GM18873 (cell line): ENCODE data around the gene SURF4.
"Not testable (repeated sequence)": the region's sequence is repeated elsewhere in the genome, so short reads cannot be mapped to it uniquely, and the experiment has no call there.

Experiments used
- ATAC-seq: cut with Tn5 transposase; IDR thresholded peaks from one replicate; pipeline ENCODE4 v1.9.1; 2021; ENCODE audit warnings: mild to moderate bottlenecking, moderate library complexity, moderate number of reproducible peaks; ENCODE audit not compliant: unreplicated experiment, low FRiP score

SURF4 gene

DNA sequence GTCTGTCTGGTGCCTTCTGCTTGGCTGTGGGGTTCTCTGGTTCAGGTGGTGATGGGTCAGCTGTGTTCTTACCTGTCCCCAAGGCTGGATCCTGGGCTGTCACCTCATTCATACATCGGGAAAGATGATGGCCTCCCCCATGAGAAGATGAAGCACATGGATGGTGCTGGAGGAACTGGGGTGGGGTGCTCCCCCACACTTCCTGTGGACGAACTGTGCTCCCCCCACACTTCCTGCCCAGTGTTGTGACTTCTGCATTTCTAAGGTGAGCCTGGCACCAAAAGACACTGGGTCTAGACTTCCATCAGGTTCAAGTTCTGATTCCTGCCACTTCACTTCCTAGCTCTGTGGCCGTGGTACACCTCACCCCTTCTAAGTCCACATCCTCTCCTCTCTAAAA, 35.6 kb downstream of the SURF4 start:
- ATAC-seq: no peak

DNA sequence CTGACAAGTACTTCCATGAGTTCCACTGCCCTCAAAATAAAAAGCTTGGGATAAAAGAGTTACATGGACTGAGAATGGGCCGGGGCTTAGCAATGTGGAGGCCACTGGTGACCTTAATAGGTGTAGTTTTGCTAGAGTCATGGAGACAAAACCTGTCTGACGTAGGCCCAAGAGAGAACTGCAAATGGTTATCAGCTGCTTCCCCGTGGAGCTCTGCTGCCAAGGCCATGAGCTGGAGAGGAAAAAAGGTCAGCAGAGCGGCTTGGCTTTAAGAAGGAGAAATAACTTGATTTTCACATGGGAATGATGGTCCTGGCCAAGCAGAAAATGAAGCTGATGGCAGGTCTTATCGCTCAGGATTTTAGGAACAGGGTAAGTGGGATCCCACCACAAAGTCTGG, 36.2 kb downstream of the SURF4 start:
- ATAC-seq: no peak

DNA sequence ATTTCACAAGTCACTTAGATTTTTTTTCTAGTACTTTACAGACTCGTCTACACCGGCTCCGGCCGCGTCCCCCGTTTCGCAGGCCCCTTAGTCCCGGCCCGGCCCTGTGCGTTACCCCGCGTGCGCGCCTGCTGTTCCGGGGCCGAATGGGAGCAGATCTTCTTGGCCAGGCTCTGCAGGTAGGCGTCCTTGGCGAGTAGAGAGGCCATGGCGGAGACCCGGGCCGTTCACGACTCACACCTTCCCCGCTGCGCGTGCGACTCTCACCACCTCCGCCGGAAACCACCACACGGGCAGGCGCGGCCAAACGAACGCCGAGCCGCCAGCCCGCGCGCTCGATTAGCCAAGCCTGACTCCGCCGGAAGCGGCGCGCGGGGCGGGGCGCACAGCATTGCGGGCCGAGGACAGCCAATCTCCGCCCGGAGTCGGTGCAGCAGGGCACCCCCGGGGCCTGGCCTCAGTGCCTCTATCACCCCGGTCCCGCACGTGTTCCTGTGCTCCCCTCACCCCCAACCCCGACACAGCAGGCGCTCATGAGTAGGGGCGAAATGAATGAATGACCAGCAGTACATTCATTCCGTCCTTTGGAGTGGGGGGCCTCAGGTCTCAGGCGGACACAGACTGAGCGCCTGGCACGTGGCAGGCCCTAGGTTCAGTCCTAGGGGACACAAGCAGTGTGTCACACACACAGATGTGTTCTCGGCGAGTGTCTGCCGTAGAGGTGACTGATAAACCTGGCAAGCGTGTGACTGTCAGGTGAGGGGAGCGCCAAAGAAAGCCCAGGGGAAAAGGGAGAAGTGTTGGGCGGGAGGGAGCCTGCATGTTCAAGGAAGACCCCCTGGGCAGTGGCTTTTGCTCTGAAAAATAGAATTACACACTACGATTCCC, 39.7 kb downstream of the SURF4 start, which contains the start of gene SURF6:
SURF6 (minus strand) TSS at position 265 of the 888 bp plus-strand sequence; CDS start at position 209, 56 bp downstream.
- ATAC-seq: peak; percentile 73

DNA sequence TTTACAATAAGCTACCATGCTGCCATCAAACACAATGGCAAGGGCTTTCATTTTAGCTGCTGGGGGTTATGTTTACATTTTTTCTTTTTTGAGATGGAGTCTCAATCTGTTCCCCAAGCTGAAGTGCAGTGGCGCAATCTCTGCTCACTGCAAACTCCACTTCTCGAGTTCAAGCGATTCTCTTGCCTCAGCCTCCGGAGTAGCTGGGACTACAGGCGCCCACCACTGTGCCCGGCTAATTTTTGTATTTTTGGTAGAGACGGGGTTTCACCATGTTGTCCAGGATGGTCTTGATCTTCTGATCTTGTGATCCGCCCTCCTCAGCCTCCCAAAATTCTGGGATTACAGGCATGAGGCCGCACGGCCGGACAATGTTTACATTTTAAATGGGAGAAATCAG, 41.0 kb downstream of the SURF4 start:
- not testable (repeated sequence) for ATAC-seq

DNA sequence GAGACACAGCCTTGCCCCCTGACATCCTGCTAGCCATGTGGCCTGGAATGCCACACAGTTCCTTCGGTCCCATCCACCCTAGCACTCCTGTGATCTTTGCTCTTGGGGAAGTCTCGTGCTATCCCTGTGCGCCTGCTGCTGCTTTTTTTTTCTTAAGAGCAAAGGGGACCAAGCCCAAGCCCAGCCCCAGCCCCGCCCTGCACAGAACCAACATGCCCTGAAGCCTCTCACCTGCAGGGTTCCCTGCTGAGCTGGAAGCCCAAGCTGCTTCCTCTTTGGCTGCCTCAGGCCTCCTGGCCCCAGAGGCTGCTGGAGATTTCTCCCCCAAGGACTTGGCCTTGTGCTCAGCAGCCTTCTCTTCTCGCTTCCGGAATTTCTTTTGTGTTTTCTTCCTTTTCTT, 41.7 kb downstream of the SURF4 start:
- ATAC-seq: no peak

DNA sequence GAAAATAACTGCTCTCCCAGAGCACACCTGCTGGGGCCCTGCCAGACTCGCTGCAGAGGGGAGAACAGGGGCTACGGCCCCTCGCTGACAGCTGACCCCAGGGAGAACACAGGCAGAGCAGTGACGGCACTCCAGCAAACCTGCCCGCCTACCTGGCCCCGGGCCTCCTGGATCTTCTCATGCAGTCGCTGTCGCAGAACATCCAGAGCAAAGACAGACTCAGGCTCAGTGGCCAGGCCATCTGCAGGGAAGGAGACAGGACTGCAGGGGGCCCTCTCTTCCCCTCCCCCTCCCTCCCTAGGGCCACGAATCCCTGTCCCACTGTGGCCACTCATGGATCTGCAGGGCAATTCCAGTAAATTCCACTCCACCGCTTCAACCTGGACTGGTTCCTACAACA, 42.3 kb downstream of the SURF4 start:
- ATAC-seq: no peak

DNA sequence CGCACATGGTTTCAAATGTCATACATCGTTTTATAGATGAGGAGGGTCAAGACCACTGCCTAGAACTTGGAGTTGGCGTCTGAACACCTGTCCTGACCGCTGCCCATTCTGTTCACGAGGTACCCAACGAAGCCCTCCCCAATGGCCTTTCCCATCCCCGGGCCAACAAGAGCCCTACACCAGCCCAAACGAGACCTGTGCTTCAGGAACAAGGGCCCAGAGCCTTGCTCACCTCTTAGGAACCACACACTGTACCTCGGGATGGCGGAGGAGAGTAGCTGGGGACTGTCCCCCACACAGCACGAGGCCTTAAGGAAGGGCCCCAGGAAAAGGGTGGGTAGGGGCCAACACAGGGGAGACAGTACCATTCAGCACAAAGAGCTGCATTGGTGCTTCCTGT, 42.8 kb downstream of the SURF4 start:
- no peak for ATAC-seq

DNA sequence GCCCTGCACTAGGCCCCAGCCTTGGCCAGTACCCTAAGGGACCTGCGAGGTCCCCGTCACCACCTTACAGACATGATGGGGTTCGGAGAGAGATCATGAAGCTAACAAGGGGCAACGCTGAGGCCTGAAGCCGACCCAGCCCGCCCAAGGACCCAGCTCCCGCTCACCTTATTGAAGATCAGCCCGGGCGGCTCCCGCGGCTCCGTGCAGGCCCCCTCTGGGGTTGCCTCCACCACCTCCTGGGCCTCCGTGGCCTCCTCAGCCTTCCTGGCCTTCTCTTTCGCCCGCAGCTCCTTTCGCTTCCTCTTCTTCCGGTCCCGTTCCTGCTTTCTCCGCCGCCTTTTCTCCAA, 43.5 kb downstream of the SURF4 start:
- ATAC-seq: no peak

DNA sequence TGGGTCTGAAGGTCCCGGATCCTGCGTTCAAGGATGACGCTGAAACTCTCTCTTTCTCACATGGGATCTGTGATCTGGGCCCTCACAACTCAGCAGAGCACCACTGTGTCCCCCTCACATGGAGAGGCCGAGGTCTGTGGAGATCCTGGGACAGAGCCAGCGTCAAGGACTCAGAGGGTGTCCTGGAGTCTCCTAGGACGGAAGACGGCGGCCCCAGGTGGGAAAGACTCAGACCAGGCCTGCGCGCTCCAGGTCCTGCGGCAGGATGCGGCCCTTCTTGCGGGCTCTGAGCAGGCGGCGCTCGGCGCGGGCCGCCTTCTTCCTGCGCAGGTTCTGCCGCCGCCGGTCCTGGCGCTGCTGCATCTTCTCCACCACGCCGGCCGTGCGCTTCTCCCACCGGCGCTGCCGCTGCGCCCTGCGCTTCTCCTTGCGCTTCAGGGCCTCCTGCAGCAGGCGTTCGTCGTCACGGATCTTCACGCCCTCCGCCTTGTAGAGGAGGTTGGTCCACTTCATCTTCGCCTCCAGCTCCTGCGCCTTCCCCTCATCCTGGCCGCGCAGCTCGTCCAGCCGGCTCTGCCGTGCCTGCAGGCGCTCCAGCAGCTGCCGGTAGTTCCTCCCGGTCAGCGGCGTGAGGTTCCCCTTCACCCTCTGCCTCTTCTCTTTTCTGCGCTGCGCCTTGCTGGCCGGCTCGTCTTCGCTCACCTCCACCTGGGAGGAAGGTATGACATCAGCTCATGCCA, 44.0 kb downstream of the SURF4 start:
- no peak for ATAC-seq

DNA sequence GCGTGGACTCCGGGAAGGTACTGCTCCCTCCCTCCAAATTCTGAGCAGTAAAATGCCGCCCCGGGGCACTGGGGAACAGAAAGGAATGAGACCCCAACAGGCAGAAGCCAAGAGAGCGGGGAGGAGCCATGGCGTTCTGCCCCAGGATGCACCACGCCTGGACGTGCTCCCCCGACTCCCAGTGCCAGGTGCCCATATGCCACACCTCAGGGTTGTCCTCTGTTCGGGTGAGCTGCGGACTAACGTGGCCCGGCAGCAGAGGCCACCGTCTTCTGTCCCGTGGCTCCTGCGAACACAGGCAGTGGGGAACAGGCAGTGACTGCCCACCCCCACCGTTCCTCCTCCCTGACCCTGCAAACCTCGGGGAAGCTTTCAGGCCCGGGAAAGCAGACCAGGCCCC, 44.6 kb downstream of the SURF4 start:
- no peak for ATAC-seq

DNA sequence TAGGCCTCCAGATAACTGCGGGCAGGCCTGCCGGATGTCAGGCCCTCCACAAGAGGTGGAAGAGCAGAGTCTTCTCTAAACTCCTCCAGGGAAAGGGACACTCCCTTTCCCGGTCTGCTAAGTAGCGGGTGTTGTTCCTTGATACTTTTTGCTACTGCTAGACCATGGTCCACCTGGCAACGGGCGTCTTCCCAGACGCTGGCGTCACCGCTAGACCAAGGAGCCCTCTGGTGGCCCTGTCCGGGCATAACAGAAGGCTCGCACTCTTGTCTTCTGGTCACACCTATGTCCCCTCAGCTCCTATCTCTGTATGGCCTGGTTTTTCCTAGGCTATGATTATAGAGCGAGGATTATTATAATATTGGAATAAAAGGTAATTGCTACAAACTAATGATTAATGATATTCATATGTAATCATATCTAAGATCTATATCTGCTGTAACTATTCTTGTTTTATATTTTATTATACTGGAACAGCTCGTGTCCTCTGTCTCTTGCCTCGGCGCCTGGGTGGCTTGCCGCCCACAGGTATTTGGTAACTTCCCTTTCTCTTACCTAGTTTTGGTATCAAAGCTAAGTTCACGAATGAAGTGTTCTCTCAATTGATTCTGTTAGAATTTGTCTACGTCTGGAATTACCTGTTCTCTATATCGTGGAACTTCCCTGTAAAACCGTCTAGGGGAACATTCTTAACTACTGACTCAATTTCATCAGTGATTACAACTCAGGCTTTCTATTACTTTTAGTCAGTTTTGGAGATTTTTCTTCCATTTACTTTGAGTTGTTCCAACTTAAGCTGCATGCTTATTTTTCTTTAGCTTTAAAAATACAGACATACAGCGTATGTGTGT, 46.3 kb downstream of the SURF4 start:
- ATAC-seq: not testable (repeated sequence)

DNA sequence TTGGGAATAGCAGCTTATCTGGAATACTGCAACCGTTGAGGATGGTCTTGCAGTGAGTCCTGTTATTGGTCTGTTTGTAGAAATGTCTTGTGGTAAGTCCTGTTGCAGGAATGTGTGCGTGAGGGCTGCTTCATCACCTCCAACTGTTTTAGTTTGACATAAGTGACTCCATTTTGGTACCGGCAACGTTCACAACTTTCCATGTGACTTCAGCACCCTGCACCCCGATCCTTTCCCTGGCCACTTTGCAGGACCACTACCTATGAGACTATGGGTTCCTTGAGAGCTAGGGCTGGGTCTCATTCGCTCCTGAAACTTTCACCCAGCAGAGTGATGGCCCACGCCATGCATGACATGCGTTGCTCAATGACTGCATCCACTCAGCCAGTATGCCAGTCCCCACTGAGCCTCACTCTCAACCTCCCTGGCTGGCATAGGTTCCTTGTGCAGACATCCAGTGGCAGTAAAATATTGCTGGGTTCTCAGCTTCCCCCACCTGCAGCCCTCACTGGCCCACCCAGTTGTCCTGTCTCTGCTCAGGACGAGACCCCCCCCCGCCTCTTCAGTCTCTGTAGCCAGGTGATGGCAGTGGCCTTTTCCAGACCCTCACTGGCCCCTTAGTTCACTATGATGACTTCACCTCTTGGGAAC, 47.9 kb downstream of the SURF4 start:
- no peak for ATAC-seq

DNA sequence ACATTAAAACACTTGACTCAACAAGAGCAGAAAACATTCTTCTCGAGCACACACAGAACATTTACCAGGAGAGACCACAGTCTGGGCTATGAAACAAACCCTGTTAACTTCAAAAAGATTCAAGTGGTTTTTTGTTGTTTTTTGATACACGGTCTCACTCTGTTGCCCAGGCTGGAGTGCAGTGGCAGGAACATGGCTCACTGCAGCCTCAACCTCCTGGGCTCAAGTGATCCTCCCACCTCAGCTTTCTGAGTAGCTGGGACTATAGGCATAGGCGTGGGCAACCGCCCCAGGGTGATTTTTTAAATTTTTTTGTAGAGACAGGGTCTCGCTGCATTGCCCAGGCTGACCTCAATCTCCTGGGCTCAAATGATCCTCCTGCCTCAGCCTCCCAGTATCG, 48.8 kb downstream of the SURF4 start:
- not testable (repeated sequence) for ATAC-seq

DNA sequence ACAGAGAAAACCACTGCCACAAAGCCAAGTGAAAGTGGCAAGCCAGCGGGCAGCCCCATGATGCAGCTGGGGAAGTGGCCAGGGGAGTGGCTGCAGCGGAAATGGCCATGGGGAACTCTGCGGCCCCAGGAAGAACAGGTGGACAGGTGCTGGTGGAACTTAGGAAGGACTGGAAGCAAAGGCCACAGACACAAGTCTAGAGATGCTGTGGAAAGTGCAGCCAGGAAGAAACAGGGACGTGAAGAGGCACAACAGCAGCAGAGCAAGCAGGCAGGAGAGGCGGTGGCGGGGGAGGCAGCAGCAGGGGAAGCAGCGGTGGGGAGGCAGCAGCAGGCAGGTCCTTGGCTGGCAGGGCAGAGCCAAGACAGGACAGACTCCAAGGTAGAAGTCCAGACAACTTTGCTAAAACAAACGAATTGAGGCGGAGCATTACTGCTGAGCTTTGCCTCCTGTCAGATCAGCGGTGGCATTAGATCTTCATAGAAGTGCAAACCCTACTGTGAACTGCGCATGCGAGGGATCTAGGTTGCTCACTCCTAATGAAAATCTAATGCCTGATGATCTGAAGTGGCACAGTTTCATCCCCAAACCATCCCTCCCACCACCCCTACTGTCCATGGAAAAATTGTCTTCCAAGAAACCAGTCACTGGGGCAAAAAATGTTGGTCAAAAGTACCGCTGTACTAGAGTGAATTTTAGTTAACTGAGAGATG, 51.7 kb downstream of the SURF4 start:
- no peak for ATAC-seq

DNA sequence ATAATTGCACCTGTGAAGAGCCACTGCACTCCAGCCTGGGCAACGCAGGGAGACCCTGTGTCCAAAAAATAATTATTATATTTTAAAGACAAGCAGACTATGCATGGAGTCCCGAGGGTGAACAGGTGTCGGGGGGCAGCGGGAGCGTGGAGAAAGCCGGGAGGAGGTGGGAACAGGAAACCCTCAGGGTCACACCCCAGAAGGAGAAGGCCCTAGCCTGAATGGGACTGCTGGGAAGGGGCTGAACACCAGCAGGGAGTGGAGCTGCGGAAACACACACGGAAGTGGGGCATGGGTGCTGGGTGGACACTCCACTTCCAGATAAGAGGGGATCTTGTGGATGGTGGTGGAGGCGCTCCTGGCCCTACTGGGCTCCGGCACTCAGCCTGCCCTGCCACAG, 52.6 kb downstream of the SURF4 start:
- no peak for ATAC-seq

DNA sequence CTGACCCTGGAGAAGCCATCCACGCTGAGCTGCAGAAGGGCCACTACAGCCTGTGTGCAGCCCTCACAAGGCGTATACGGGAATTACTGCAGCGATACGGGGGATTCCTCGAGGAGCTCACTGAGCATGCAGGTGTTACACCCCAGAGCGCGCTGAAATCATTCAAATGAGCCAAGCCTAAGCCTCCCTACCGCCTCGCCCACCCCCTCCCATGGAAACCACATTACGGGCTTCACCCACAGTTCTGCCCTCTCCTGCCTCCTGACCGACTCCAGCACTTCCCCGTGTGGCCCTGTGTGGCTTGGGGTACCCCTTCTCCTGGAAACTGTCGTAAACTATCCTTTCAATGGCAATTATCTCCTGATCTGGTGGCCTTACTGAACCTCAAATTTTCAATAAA, 53.2 kb downstream of the SURF4 start:
- no peak for ATAC-seq

DNA sequence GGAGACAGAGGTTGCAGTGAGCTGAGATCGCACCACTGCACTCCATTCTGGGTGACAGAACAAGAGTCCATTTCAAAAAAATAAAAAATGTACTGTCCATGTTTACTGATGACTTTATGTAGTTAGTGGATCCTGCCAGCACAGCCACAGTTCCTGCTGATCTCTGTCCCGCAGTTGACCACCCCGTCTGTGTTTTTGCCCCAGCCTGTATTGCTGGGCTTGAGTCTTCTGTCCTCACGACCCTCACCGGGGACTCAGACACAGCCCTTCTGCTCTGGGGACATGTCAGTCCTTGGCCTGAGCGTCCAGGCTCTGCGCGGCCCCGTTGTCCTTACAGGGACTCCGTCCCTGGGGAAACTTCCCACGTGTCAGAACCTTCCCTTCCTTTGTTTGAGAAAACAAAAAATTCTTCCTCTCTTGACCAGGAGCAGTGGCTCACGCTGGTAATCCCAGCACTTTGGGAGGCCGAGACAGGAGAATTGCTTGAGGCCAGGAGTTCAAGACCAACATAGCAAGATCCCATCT, 54.4 kb downstream of the SURF4 start:
- no peak for ATAC-seq

DNA sequence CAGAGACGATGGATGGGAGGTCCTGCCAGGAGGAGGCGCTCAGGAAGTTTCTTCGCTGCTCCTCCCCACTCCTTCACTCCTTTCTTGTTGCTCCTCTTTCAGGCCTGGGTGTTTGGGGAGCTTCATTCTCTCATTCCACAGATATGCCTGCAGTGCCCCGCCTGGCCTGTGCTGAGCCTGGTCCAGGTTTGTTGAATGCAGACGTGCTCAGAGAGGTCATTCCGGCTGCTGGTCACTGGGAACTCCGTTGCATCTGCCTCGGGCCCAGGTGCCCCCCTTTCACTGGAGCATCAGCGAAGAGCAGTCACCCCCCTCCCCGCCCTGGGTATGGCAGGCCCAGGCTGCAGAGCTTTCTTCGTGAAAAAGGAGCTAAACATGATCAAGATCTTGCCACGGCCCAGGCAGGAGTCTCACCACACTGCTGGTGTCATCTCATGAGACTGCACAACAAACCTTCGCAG, 55.4 kb downstream of the SURF4 start:
- no peak for ATAC-seq

DNA sequence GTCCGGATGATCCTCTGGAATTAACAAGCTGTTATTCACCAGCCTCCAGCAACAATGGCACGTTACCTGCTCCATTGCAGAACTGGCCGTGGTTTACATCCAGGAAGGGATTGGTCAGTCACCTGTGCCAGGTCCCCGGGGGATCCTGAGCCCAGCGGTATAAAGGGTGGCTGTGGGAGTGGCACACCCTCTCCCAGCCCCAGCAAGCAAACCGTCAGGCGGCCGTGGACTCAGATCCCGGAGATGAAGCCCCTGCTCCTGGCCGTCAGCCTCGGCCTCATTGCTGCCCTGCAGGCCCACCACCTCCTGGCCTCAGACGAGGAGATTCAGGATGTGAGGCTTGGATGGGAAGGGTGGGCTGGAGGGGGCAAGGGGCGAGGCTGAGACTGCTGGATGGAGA, 58.3 kb downstream of the SURF4 start:
- not testable (repeated sequence) for ATAC-seq
